Iris pigment epithelial cell (primary cell): ENCODE data around the gene VSNL1.
A peak's percentile ranks its signal among the peaks of the same experiment; 100 is the strongest.
"Not testable (repeated sequence)": the region's sequence is repeated elsewhere in the genome, so short reads cannot be mapped to it uniquely, and the experiment has no call there.

Experiments
- DNase-seq: peaks from one replicate; pipeline ENCODE4 v3.0.0-alpha.2; 2011; ENCODE audit warnings: low read depth

The VSNL1 gene

GRCh38 chr2:17542471-17542870 lies 2.0 kb downstream of the VSNL1 start:
- no peak for DNase-seq

GRCh38 chr2:17543131-17543660 lies 2.7 kb downstream of the VSNL1 start:
- DNase-seq, result no peak

GRCh38 chr2:17543848-17544247 lies 3.4 kb downstream of the VSNL1 start:
- DNase-seq, result no peak

- no peak for DNase-seq
Measured at GRCh38 chr2:17544256-17544655, 3.8 kb downstream of the VSNL1 start.

GRCh38 chr2:17545680-17546613 lies 5.5 kb downstream of the VSNL1 start:
- no peak for DNase-seq

- no peak for DNase-seq
Measured at GRCh38 chr2:17547237-17547636, 6.7 kb downstream of the VSNL1 start.

GRCh38 chr2:17547737-17548136 lies 7.2 kb downstream of the VSNL1 start:
- DNase-seq, result no peak

GRCh38 chr2:17550907-17551306 lies 10.4 kb downstream of the VSNL1 start:
- DNase-seq, result no peak

- DNase-seq, result no peak
Measured at GRCh38 chr2:17555150-17555549, 14.7 kb downstream of the VSNL1 start.

GRCh38 chr2:17557596-17557995 lies 17.1 kb downstream of the VSNL1 start:
- DNase-seq, result no peak

GRCh38 chr2:17558053-17558452 lies 17.6 kb downstream of the VSNL1 start:
- peak; percentile 9 for DNase-seq

GRCh38 chr2:17558878-17559277 lies 18.4 kb downstream of the VSNL1 start:
- DNase-seq, result no peak

GRCh38 chr2:17565726-17566125 lies 25.2 kb downstream of the VSNL1 start:
- not testable (repeated sequence) for DNase-seq

- peak; percentile 15 for DNase-seq
Measured at GRCh38 chr2:17571681-17572080, 31.2 kb downstream of the VSNL1 start.

- peak; percentile 26 for DNase-seq
Measured at GRCh38 chr2:17573085-17573803, 32.7 kb downstream of the VSNL1 start.

- no peak for DNase-seq
Measured at GRCh38 chr2:17573804-17574175, 33.3 kb downstream of the VSNL1 start.

- no peak for DNase-seq
Measured at GRCh38 chr2:17574406-17575073, 34.0 kb downstream of the VSNL1 start.

GRCh38 chr2:17576802-17577201 lies 36.3 kb downstream of the VSNL1 start:
- no peak for DNase-seq

GRCh38 chr2:17578466-17578928 lies 38.0 kb downstream of the VSNL1 start:
- DNase-seq, result no peak

GRCh38 chr2:17579605-17580318 lies 39.3 kb downstream of the VSNL1 start:
- no peak for DNase-seq

GRCh38 chr2:17580319-17580715 lies 39.8 kb downstream of the VSNL1 start:
- DNase-seq, result no peak

GRCh38 chr2:17581831-17582230 lies 41.3 kb downstream of the VSNL1 start:
- DNase-seq, result no peak
